Natural killer cell (primary cell): Measurements from ENCODE around the gene RANBP9. TPM values are rescaled to one million over a fixed set of nuclear protein-coding genes. Genes with fewer than 3 reads are reported as not detected.
A peak's percentile ranks its signal among the peaks of the same experiment; 100 is the strongest.

ENCODE experiments used
- ATAC-seq, 3 donors: fragments of 150-1000 bp in 2 of 3; fragments of 200-7000 bp in 1 of 3; cut with Tn5 transposase; 1 replicate in 1 of 3; 2 replicates in 2 of 3; pipeline ENCODE4 v1.10.0; 2021; ENCODE audit warnings: mild to moderate bottlenecking in 2 of 3, moderate library complexity in 2 of 3
- DNase-seq, 2 donors: peaks; one replicate each; pipeline versions ENCODE4 v3.0.0 to v3.0.0-alpha.2; 2013 to 2021; ENCODE audit warnings: mixed read lengths in 1 of 2
- H3K27ac ChIP-seq: one replicate; pipeline ENCODE4 v1.5.1; 2013; ENCODE audit warnings: mild to moderate bottlenecking, low read length
- H3K27me3 ChIP-seq: one replicate; pipeline ENCODE4 v1.6.1; 2013; ENCODE audit warnings: low read length; ENCODE audit not compliant: control insufficient read depth, insufficient read depth
- H3K36me3 ChIP-seq: one replicate; pipeline ENCODE4 v1.6.1; 2013; ENCODE audit warnings: low read length; ENCODE audit not compliant: control insufficient read depth, insufficient read depth
- H3K4me1 ChIP-seq: one replicate; pipeline ENCODE4 v1.6.1; 2013; ENCODE audit warnings: low read length; ENCODE audit not compliant: control insufficient read depth, insufficient read depth
- H3K4me3 ChIP-seq: one replicate; pipeline ENCODE4 v1.5.1; 2013; ENCODE audit warnings: low read length
- H3K9me3 ChIP-seq: one replicate; pipeline ENCODE4 v1.6.1; 2013; ENCODE audit warnings: low read length; ENCODE audit not compliant: control insufficient read depth, insufficient read depth
- H3K27ac Mint-ChIP-seq, 2 donors: one replicate each; pipeline ENCODE4 v1.8.0; 2022; ENCODE audit warnings: mild to moderate bottlenecking in 2 of 2, mixed read lengths in 2 of 2, moderate library complexity in 1 of 2
- H3K27me3 Mint-ChIP-seq, 2 donors: one replicate each; pipeline ENCODE4 v1.8.0; 2022; ENCODE audit warnings: low read depth in 2 of 2, mixed read lengths in 2 of 2
- H3K36me3 Mint-ChIP-seq: one replicate; pipeline ENCODE4 v1.8.0; 2022; ENCODE audit warnings: mixed read lengths
- H3K4me1 Mint-ChIP-seq, 2 donors: one replicate each; pipeline ENCODE4 v1.8.0; 2022; ENCODE audit warnings: mixed read lengths in 2 of 2
- H3K4me3 Mint-ChIP-seq: one replicate; pipeline ENCODE4 v1.8.0; 2022; ENCODE audit warnings: mild to moderate bottlenecking, moderate library complexity, mixed read lengths
- H3K9me3 Mint-ChIP-seq, 2 donors: one replicate each; pipeline ENCODE4 v1.8.0; 2022; ENCODE audit warnings: mixed read lengths in 2 of 2
- CTCF ChIP-seq: fragments of 200-600 bp; IDR thresholded peaks from one replicate; pipeline ENCODE4 v1.8.0; 2022; ENCODE audit warnings: antibody characterized with exemption
- WGBS: methylation state at CpG from one replicate; pipeline ENCODE4 v1.1.7; 2013; ENCODE audit warnings: missing lambda C conversion rate; ENCODE audit not compliant: insufficient coverage; 5-methylcytosine and 5-hydroxymethylcytosine counted together
- intact Hi-C: fragments of 100-400 bp; cut with micrococcal nuclease; formaldehyde crosslinking; loops from one replicate; pipeline ENCODE4 v1.14.2; 2022
- total RNA-seq, 4 donors: library from RNA; stranded (reverse); fragments of 120-200 nt in 1 of 4; gene quantifications; one replicate each; pipeline versions ENCODE4 v1.2.3 to v1.2.4, GENCODE V29; 2013 to 2022

The RANBP9 gene
- total RNA-seq, 3 donors from 2014 or later (not counting 1 experiment from before 2014, with no cell fraction given): 52.2 to 62.5 (median 57.6) TPM

DNA sequence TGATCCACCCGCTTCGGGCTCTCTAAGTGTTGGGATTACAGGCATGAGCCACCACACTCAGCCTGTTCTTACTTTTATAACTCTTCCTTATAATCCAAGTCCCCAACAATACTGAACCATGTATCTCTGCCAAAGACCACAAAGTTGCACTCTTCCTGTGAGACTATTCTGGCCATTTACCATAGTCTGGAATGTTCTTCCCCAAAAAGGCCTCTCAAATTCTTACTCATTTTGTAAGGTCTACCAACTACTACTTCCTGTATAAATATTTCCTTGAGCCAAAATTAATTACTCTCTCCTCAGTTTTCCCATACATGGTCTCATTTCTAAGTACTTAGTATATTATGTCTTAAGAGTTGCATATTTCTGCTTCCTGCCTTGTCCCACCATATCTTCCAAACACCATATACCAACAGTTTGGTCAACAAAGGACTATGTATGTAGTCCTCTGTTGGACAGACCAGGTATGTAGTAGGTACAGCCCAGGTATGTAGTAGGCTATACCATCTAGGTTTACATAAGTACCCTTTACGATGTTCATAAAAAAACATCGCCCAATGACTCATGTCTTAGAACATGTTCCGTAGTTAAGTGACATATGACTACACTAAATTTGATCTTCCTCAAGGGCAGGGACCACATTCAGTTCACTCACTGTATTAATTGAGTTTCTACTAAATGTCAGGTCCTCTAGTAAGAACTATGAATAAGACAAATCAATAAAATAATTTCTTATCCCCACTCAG is 22.0 kb downstream of the RANBP9 start:
- H3K9me3 ChIP-seq: no peaks in the 10 kb centered on the region
- no peak overlapping the region for H3K4me3 ChIP-seq
- ATAC-seq (no peak), DNase-seq (no peak)
- WGBS: 98% methylated on average over 5 of the region's 5 CpGs
- intact Hi-C loops: no loop called here
- no peaks in the 10 kb centered on the region for H3K27me3 ChIP-seq
- H3K4me1 Mint-ChIP-seq: peaks cover 52 to 55% of the 10 kb centered on the region in 2 donors
- H3K27ac ChIP-seq: no peak overlapping the region
- peak overlapping the region; percentile 53 for H3K4me3 Mint-ChIP-seq
- H3K4me1 ChIP-seq: peaks cover 20% of the 10 kb centered on the region
- no peaks in the 10 kb centered on the region for H3K27me3 Mint-ChIP-seq
- peak overlapping the region; percentile 29 to 65 for H3K27ac Mint-ChIP-seq
- no peaks in the 10 kb centered on the region for H3K9me3 Mint-ChIP-seq
- no peaks in the 10 kb centered on the region for H3K36me3 ChIP-seq
- no peaks in the 10 kb centered on the region for H3K36me3 Mint-ChIP-seq
- TF ChIP-seq CTCF: no peak

DNA sequence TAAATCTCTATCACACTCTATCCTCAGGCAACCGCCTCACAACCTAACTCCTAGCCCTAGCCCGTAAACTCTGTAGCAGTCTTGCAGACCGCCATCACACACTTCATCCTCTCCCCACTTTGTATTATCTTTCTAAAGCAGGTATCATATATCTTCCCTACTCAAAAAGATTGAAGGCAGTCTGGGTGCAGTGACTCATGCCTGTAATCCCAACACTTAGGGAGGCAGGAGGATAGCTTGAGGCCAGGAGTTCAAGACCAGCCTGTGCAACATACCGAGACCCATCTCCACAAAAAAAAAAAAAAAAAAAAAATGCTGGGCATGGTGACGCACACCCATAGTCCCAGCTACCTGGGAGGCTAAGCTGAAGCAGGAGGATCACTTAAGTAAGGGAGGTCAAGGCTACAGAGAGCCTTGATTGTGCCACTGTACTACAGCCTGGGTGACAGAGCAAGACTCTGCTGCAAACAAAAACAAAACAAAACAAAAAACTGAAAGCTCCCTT is 22.9 kb downstream of the RANBP9 start:
- no peaks in the 10 kb centered on the region for H3K27me3 ChIP-seq
- H3K4me3 Mint-ChIP-seq: peak overlapping the region; percentile 75
- H3K27ac ChIP-seq: no peak overlapping the region
- peak overlapping the region; percentile 88 to 92 for H3K27ac Mint-ChIP-seq
- H3K4me1 Mint-ChIP-seq: peaks cover 54 to 55% of the 10 kb centered on the region in 2 donors
- H3K9me3 ChIP-seq: no peaks in the 10 kb centered on the region
- no peaks in the 10 kb centered on the region for H3K36me3 Mint-ChIP-seq
- peaks cover 3% of the 10 kb centered on the region for H3K36me3 ChIP-seq
- no peak for ATAC-seq
- peaks cover 20% of the 10 kb centered on the region for H3K4me1 ChIP-seq
- DNase-seq: no peak
- 92% methylated on average over 4 of the region's 5 CpGs for WGBS
- no peaks in the 10 kb centered on the region for H3K9me3 Mint-ChIP-seq
- no peak for TF ChIP-seq CTCF
- no peaks in the 10 kb centered on the region for H3K27me3 Mint-ChIP-seq
- H3K4me3 ChIP-seq: no peak overlapping the region
- intact Hi-C loops: no loop called here

GRCh38 chr6:13687917-13688351 is 23.7 kb downstream of the RANBP9 start:
- peak overlapping the region; percentile 23 for H3K27ac ChIP-seq
- H3K27me3 ChIP-seq: no peaks in the 10 kb centered on the region
- Mint-ChIP-seq H3K27me3 (no peaks in the 10 kb centered on the region), H3K36me3 (no peaks in the 10 kb centered on the region), H3K4me1 (peaks cover 50 to 53% of the 10 kb centered on the region in 2 donors), H3K9me3 (no peaks in the 10 kb centered on the region), H3K27ac (peak overlapping the region; percentile 88 to 92), H3K4me3 (peak overlapping the region; percentile 75)
- no peak overlapping the region for H3K4me3 ChIP-seq
- H3K4me1 ChIP-seq: peaks cover 20% of the 10 kb centered on the region
- peaks cover 3% of the 10 kb centered on the region for H3K36me3 ChIP-seq
- ATAC-seq (peak; percentile 80 to 88 (median 80)), DNase-seq (peak in 1 of 2 donors; percentile 68)
- 8% methylated on average over 1 of the region's 1 CpG for WGBS
- intact Hi-C loops: no loop called here
- no peak for TF ChIP-seq CTCF
- no peaks in the 10 kb centered on the region for H3K9me3 ChIP-seq
